Measurements from ENCODE around the gene CYBA. TPM values are rescaled to one million over a fixed set of nuclear protein-coding genes. Genes with fewer than 3 reads are reported as not detected.

CYBA gene
- polyA plus RNA-seq, 1 donor (not counting 4 experiments of a cell fraction or from before 2014, with no cell fraction given) = 4.4 TPM

GRCh38 chr16:88672776-88673175 is 21.9 kb upstream of the CYBA start:
- no peaks in the 10 kb centered on the region for H3K27me3 ChIP-seq (ENCODE audit: control insufficient read depth, extremely low read depth, insufficient read depth, low read length)
- DNase-seq (ENCODE audit: low read depth, low spot score) = no peak
- H2AFZ ChIP-seq (ENCODE audit: control insufficient read depth, low read length) = no peak overlapping the region
- H3K9ac ChIP-seq (ENCODE audit: control insufficient read depth, extremely low read depth, insufficient read depth, low read length) = no peak overlapping the region
- H3K36me3 ChIP-seq (ENCODE audit: control insufficient read depth in 2 of 2, extremely low read depth in 1 of 2, insufficient read depth in 2 of 2, low read length in 2 of 2) = peaks cover 0 to 8% of the 10 kb centered on the region in 2 experiments
- H3K4me3 ChIP-seq (ENCODE audit: control insufficient read depth in 2 of 3, extremely low read depth in 1 of 3, insufficient read depth in 2 of 3, low read depth in 1 of 3, low read length in 3 of 3) = no peak overlapping the region
- TF ChIP-seq EZH2 (IDR thresholded peaks at IDR 0.05; ENCODE audit: low read length) (no peak), CTCF (optimal IDR thresholded peaks at IDR 0.05 in 1 of 3, IDR thresholded peaks at IDR 0.05 in 1 of 3, conservative IDR thresholded peaks at IDR 0.05 in 1 of 3; ENCODE audit: extremely low read depth in 1 of 3, insufficient read depth in 2 of 3, low read length in 3 of 3) (peak; percentile 32 to 56 (median 37))
- H3K4me1 ChIP-seq (ENCODE audit: control insufficient read depth, extremely low read depth, insufficient read depth, low read length) = no peaks in the 10 kb centered on the region
- dilution Hi-C loops (cut with MboI; ENCODE audit: extremely low pct_ligation_motif_present, low sequenced_read_pairs) = loop anchor here (25.0 kb wide), 1 partner anchor 90 kb away; no protein-coding TSS in a partner anchor
- H3K9me3 ChIP-seq (ENCODE audit: control insufficient read depth, low read depth, low read length) = no peaks in the 10 kb centered on the region
- no peak for FAIRE-seq
- no peak overlapping the region for H3K4me2 ChIP-seq (ENCODE audit: control insufficient read depth, extremely low read depth, insufficient read depth, low read depth, low read length)
- H3K27ac ChIP-seq (ENCODE audit: control insufficient read depth, insufficient read depth, low read length) = no peak overlapping the region
- no peaks in the 10 kb centered on the region for H3K9me1 ChIP-seq (ENCODE audit: control insufficient read depth, extremely low read depth, insufficient read depth, low read length)
- no peaks in the 10 kb centered on the region for H3K79me2 ChIP-seq (ENCODE audit: control insufficient read depth, insufficient read depth, low read length)
- H4K20me1 ChIP-seq (ENCODE audit: control insufficient read depth, extremely low read depth, insufficient read depth, low read length) = no peaks in the 10 kb centered on the region

- no peak overlapping the region for H3K27ac ChIP-seq (ENCODE audit: control insufficient read depth, insufficient read depth, low read length)
- no peaks in the 10 kb centered on the region for H3K9me3 ChIP-seq (ENCODE audit: control insufficient read depth, low read depth, low read length)
- H3K79me2 ChIP-seq (ENCODE audit: control insufficient read depth, insufficient read depth, low read length) = no peaks in the 10 kb centered on the region
- no peaks in the 10 kb centered on the region for H3K4me1 ChIP-seq (ENCODE audit: control insufficient read depth, extremely low read depth, insufficient read depth, low read length)
- H3K4me2 ChIP-seq (ENCODE audit: control insufficient read depth, extremely low read depth, insufficient read depth, low read depth, low read length) = no peak overlapping the region
- no peaks in the 10 kb centered on the region for H4K20me1 ChIP-seq (ENCODE audit: control insufficient read depth, extremely low read depth, insufficient read depth, low read length)
- no peak overlapping the region for H2AFZ ChIP-seq (ENCODE audit: control insufficient read depth, low read length)
- DNase-seq (ENCODE audit: low read depth, low spot score) (no peak), FAIRE-seq (no peak)
- H3K27me3 ChIP-seq (ENCODE audit: control insufficient read depth, extremely low read depth, insufficient read depth, low read length) = no peaks in the 10 kb centered on the region
- no peaks in the 10 kb centered on the region for H3K9me1 ChIP-seq (ENCODE audit: control insufficient read depth, extremely low read depth, insufficient read depth, low read length)
- H3K9ac ChIP-seq (ENCODE audit: control insufficient read depth, extremely low read depth, insufficient read depth, low read length) = no peak overlapping the region
- peaks cover 0 to 10% of the 10 kb centered on the region in 2 experiments for H3K36me3 ChIP-seq (ENCODE audit: control insufficient read depth in 2 of 2, extremely low read depth in 1 of 2, insufficient read depth in 2 of 2, low read length in 2 of 2)
- dilution Hi-C loops (cut with MboI; ENCODE audit: extremely low pct_ligation_motif_present, low sequenced_read_pairs) = loop anchor here (25.0 kb wide), 1 partner anchor 90 kb away; no protein-coding TSS in a partner anchor
- TF ChIP-seq CTCF (optimal IDR thresholded peaks at IDR 0.05 in 1 of 3, IDR thresholded peaks at IDR 0.05 in 1 of 3, conservative IDR thresholded peaks at IDR 0.05 in 1 of 3; ENCODE audit: extremely low read depth in 1 of 3, insufficient read depth in 2 of 3, low read length in 3 of 3) (no peak), EZH2 (IDR thresholded peaks at IDR 0.05; ENCODE audit: low read length) (no peak)
- H3K4me3 ChIP-seq (ENCODE audit: control insufficient read depth in 2 of 3, extremely low read depth in 1 of 3, insufficient read depth in 2 of 3, low read depth in 1 of 3, low read length in 3 of 3) = no peak overlapping the region
Observed at GRCh38 chr16:88671806-88672205, 21.0 kb upstream of the CYBA start.
